ENCODE results near the gene CAMTA1. TPM values are rescaled to one million over a fixed set of nuclear protein-coding genes. Genes with fewer than 3 reads are reported as not detected.

CAMTA1 gene
- total and polyA plus RNA-seq, 4 donors, result 48.1 to 140 (median 52.3) TPM

GRCh38 chr1:7436056-7437005 lies 651.1 kb downstream of the CAMTA1 start:
- no peak overlapping the region for H3K27ac ChIP-seq (ENCODE audit: low read depth in 1 of 2, low read length in 1 of 2)
- no peak for TF ChIP-seq CTCF (IDR thresholded peaks at IDR 0.05; ENCODE audit: control extremely low read depth, extremely low read depth)

DNA sequence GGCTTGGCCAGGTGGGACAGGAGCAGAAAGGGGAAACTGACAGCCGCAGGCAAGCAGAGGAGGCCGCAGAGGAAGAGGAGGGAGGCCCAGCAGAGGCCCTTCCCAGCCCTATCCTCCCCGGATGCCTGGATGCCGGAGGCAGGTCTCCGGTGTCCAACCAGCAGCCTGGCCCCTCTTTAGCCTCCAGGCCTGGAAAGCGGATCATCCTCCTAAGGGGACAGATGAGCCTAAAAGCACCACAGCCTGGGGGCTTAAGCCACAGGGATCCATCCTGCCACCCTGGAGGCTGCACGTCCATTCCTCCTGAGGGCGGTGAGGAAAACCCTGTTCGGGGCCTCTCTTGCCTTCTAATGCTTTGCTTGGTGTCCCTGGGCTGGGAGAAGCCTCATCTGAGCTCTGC lies 651.8 kb downstream of the CAMTA1 start:
- DNase-seq (no peak), ATAC-seq (ENCODE audit: insufficient read depth, low FRiP score) (no peak)
- no peak for TF ChIP-seq CTCF (IDR thresholded peaks at IDR 0.05; ENCODE audit: control extremely low read depth, extremely low read depth)
- Histone ChIP-seq H3K9ac (ENCODE audit: insufficient read depth in 1 of 2, low read length in 2 of 2) (no peak overlapping the region), H3K36me3 (ENCODE audit: control insufficient read depth in 4 of 4, insufficient read depth in 4 of 4, low read length in 4 of 4) (no peaks in the 10 kb centered on the region), H3K9me3 (ENCODE audit: control insufficient read depth in 4 of 4, insufficient read depth in 3 of 4, low read length in 3 of 4) (peaks cover 0 to 4% (median 0%) of the 10 kb centered on the region in 4 donors), H3K4me1 (ENCODE audit: control insufficient read depth in 5 of 5, insufficient read depth in 5 of 5, low read length in 5 of 5) (no peaks in the 10 kb centered on the region), H3K27me3 (ENCODE audit: control insufficient read depth in 3 of 3, insufficient read depth in 3 of 3, low read length in 2 of 3) (no peaks in the 10 kb centered on the region), H3K27ac (ENCODE audit: low read depth in 1 of 2, low read length in 1 of 2) (no peak overlapping the region), H3K4me3 (no peak overlapping the region)
- WGBS, 2 donors, result 94 to 96% methylated on average over 9 of the region's 9 CpGs

More at GRCh38 chr1:7436056-7437005, 651.1 kb downstream of the CAMTA1 start:
- Histone ChIP-seq H3K36me3 (ENCODE audit: control insufficient read depth in 4 of 4, insufficient read depth in 4 of 4, low read length in 4 of 4) (no peaks in the 10 kb centered on the region), H3K9me3 (ENCODE audit: control insufficient read depth in 4 of 4, insufficient read depth in 3 of 4, low read length in 3 of 4) (peaks cover 0 to 4% (median 0%) of the 10 kb centered on the region in 4 donors), H3K4me1 (ENCODE audit: control insufficient read depth in 5 of 5, insufficient read depth in 5 of 5, low read length in 5 of 5) (no peaks in the 10 kb centered on the region), H3K9ac (ENCODE audit: insufficient read depth in 1 of 2, low read length in 2 of 2) (no peak overlapping the region), H3K4me3 (no peak overlapping the region), H3K27me3 (ENCODE audit: control insufficient read depth in 3 of 3, insufficient read depth in 3 of 3, low read length in 2 of 3) (no peaks in the 10 kb centered on the region)
- no peak for DNase-seq
- no peak for ATAC-seq (ENCODE audit: insufficient read depth, low FRiP score)
- 89% methylated on average over 20 of the region's 20 CpGs for WGBS, 2 donors

- DNase-seq (no peak), ATAC-seq (ENCODE audit: insufficient read depth, low FRiP score) (no peak)
- H3K9ac ChIP-seq (ENCODE audit: insufficient read depth in 1 of 2, low read length in 2 of 2), result no peak overlapping the region
- H3K27me3 ChIP-seq (ENCODE audit: control insufficient read depth in 3 of 3, insufficient read depth in 3 of 3, low read length in 2 of 3), result no peaks in the 10 kb centered on the region
- no peaks in the 10 kb centered on the region for H3K4me1 ChIP-seq (ENCODE audit: control insufficient read depth in 5 of 5, insufficient read depth in 5 of 5, low read length in 5 of 5)
- H3K27ac ChIP-seq (ENCODE audit: low read depth in 1 of 2, low read length in 1 of 2), result no peak overlapping the region
- WGBS, 2 donors, result 92 to 94% methylated on average over 21 of the region's 21 CpGs
- H3K36me3 ChIP-seq (ENCODE audit: control insufficient read depth in 4 of 4, insufficient read depth in 4 of 4, low read length in 4 of 4), result no peaks in the 10 kb centered on the region
- peaks cover 0 to 4% (median 0%) of the 10 kb centered on the region in 4 donors for H3K9me3 ChIP-seq (ENCODE audit: control insufficient read depth in 4 of 4, insufficient read depth in 3 of 4, low read length in 3 of 4)
- no peak for TF ChIP-seq CTCF (IDR thresholded peaks at IDR 0.05; ENCODE audit: control extremely low read depth, extremely low read depth)
- H3K4me3 ChIP-seq, result no peak overlapping the region
These were observed 652.5 kb downstream of the CAMTA1 start for GRCh38 chr1:7437608-7438395.

Measured in lung (tissue), 12 donors.